Right renal cortex interstitium (tissue), 3 donors: ENCODE data around the gene BCAR3. TPM values are rescaled to one million over a fixed set of nuclear protein-coding genes. Genes with fewer than 3 reads are reported as not detected.
"Not testable (repeated sequence)": the region's sequence is repeated elsewhere in the genome, so short reads cannot be mapped to it uniquely, and the experiment has no call there.

Experiments used
- DNase-seq, 3 donors: peaks; one replicate each; pipeline ENCODE4 v3.0.0-alpha.2; 2013; ENCODE audit warnings: low read depth in 3 of 3, low spot score in 2 of 3
- polyA plus RNA-seq, 3 donors: library from polyadenylated mRNA; unstranded; fragments of 120-200 nt; gene quantifications; one replicate each; pipeline ENCODE4 v1.2.1, GENCODE V29; 2013; ENCODE audit not compliant: insufficient read length in 3 of 3

The BCAR3 gene
- polyA plus RNA-seq, 3 donors, result 24.5 to 26.6 (median 24.5) TPM

- DNase-seq, result no peak
These were observed 81.0 kb downstream of the BCAR3 start for GRCh38 chr1:93600663-93601062.

- DNase-seq, result no peak
These were observed 82.2 kb downstream of the BCAR3 start for GRCh38 chr1:93599479-93599878.

GRCh38 chr1:93598861-93599439 is 82.7 kb downstream of the BCAR3 start:
- DNase-seq, result no peak

DNA sequence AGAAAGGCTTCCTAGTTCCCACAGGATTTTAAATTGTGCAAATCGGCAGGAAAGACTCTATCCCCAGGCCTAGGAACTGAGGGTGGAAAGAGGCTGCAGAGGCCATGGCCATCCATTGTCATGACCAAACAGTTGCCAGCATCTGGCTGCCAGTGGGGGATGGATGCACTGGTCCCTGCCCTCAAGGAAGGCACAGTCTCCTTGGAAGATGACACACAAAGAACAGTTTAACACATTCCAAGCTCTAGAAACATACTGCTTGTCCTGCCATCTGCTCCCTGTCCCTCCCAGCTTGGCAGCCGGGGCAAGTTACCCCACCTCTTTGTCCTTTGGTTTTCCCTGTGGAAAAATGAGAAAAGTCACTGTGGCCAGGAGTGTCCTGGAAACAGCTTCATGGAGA is 83.2 kb downstream of the BCAR3 start:
- no peak for DNase-seq

DNA sequence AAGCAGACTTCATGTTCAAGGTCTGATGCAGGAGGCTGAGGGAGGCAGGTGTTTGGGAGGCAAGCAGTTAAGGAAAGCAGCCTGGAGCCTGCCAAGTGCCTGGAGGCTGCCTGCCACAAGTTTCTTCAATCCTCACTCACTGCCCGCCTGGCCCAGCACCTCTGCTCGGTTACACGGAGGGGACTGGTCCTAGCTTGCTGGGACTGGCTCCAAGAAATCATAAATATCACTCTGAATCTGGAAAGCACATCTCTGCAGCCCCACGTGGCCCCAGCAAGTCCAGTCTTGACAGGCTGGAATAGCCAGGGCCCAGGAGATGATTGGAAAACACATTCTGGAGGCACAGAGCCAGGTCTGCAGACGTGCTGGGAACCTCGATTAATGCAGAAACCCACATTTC is 83.9 kb downstream of the BCAR3 start:
- no peak for DNase-seq

- DNase-seq, result no peak
These were observed 85.1 kb downstream of the BCAR3 start for GRCh38 chr1:93596329-93597089.

DNA sequence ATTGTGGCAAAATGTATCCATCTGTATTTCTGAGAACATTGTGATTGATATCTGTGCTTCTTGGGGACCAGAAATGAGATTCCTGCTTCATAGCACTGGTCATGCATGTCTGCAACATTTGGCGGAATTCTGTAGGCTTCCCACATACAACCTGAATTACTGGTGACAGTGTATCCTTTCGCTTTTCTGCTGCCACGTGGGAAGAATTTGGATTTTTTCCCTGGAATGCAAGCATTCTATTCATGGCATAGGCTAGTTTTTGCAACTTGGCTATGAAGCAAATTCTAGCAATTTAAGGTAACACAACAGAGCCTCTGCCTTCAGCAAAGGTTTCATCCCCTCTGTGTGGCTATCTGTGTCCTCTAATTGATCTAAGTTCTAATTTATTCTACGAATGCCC is 85.9 kb downstream of the BCAR3 start:
- DNase-seq, result no peak

- DNase-seq, result no peak
These were observed 86.4 kb downstream of the BCAR3 start for GRCh38 chr1:93595266-93595665.

- no peak for DNase-seq
These were observed 87.1 kb downstream of the BCAR3 start for GRCh38 chr1:93594603-93594880.

DNA sequence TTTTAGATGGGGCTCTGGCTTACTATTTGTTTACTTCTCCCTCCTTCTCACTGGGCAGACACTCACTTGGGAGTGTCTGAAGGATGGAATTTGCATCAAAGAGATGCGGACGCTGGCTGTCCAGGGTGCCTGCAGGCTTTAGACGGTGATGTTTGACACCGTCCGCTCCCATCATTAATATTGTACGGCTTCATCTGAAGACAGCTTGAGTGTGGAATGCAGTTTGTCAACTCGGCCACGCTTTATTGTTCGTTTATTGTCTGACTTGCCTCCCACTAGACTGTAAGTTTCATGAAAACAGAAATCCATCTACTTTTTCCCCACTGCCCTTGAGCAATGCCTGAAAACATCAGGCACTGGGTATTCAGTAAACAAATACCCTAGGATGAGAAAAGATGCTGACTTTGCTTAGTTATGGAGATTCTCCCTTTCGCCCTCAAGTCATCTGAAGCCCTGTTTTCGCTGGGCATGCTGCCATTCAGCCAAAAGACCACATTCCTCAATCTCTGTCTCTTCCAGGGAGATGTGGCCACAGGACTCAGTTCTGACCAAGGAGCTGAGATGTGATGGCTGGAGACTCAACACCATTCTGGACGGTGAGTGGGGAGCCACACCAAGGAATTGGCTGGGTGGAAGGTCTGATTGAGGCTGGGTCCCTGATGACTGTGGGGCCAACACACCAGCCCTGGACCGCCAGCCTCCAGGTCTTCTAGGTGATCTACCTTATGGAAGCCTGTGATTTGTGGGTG is 87.6 kb downstream of the BCAR3 start:
- DNase-seq, result no peak

- DNase-seq, result no peak
These were observed 89.1 kb downstream of the BCAR3 start for GRCh38 chr1:93592551-93592949.

- peak in 2 of 3 donors; percentile 70 to 78 for DNase-seq
These were observed 89.7 kb downstream of the BCAR3 start for GRCh38 chr1:93591676-93592550.

- not testable (repeated sequence) for DNase-seq
These were observed 90.4 kb downstream of the BCAR3 start for GRCh38 chr1:93591291-93591675.

GRCh38 chr1:93588955-93589354 is 92.7 kb downstream of the BCAR3 start:
- no peak for DNase-seq

GRCh38 chr1:93588206-93588605 is 93.4 kb downstream of the BCAR3 start:
- DNase-seq, result no peak

GRCh38 chr1:93587354-93587753 is 94.3 kb downstream of the BCAR3 start:
- DNase-seq, result no peak

- DNase-seq, result no peak
These were observed 96.3 kb downstream of the BCAR3 start for GRCh38 chr1:93585059-93585966.

GRCh38 chr1:93584261-93585003 is 97.2 kb downstream of the BCAR3 start:
- no peak for DNase-seq
